ENCODE data around the gene UBE2L6.
"Not testable (repeated sequence)": the region's sequence is repeated elsewhere in the genome, so short reads cannot be mapped to it uniquely, and the experiment has no call there.

The UBE2L6 gene

DNA sequence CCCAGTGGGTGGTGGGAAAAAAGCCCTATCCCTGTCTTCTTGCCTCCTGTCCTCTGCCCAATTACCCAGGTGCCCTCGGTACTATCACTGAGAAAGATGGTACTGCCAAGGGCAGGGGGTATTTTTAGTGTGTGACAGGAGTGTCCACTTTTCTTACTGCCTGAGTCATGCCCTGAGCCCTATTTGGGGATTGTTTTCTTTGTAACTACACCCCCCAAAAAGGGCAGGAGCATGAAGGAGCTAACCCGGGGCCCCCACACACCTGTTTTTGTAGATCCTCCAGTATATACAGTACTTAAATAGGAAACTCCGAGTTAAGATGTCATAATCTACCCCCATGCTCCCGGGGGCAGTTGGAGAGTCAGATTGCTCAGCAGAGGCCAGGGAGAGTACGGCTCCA lies 26.3 kb downstream of the UBE2L6 start:
- no peak for DNase-seq (ENCODE audit: low read depth)
- no peak for TF ChIP-seq CTCF (conservative IDR thresholded peaks at IDR 0.05; ENCODE audit: control insufficient read depth, insufficient read depth, low read depth, low read length)
- H3K4me3 ChIP-seq (ENCODE audit: control insufficient read depth, low read depth, low read length) = no peak overlapping the region

- no peak for TF ChIP-seq CTCF (conservative IDR thresholded peaks at IDR 0.05; ENCODE audit: control insufficient read depth, insufficient read depth, low read depth, low read length)
- no peak for DNase-seq (ENCODE audit: low read depth)
- H3K4me3 ChIP-seq (ENCODE audit: control insufficient read depth, low read depth, low read length) = no peak overlapping the region
Measured at GRCh38 chr11:57539342-57539741, 28.1 kb downstream of the UBE2L6 start.

DNA sequence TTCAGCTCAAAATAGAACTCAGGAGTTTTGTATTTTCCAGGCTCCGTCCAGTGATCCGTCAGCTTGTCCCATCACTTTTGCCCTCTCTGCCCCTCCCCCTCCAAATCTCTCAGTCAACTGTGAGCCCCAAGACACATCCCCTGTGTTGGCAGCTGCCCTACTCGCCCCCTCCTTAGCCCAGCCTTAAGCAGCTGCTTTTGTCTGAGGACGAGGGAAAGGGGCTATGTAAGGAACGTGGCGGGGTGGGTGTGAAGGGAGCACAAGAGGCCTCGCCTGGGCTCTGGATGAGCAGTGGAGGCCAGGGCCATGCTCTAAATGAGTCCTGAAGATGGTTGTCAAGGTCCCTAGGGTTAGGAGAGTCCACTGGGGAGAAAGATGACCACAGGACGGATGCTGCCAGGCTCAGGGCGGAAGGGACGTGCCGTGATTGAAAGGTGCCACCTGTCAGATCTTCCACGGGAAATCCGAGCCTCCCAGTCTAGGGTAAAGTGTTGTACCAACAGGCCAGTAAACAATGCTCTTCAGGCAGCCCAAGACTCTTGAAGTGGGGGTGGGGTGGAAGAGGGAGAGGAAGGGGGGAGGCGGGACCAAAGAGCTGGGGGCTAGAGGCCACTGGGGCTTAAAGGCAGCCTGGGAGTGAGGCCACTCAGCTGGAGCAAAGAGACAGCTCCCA lies 30.4 kb downstream of the UBE2L6 start, which contains the start of gene SMTNL1:
TSS of gene SMTNL1 (plus strand) at position 649 of the 673 bp plus-strand sequence. CDS start 5,048 bp downstream, outside the sequence.
- no peak for TF ChIP-seq CTCF (conservative IDR thresholded peaks at IDR 0.05; ENCODE audit: control insufficient read depth, insufficient read depth, low read depth, low read length)
- DNase-seq (ENCODE audit: low read depth) = no peak

GRCh38 chr11:57534449-57534848 lies 33.0 kb downstream of the UBE2L6 start:
- DNase-seq (ENCODE audit: low read depth); H3K4me3 ChIP-seq (ENCODE audit: control insufficient read depth, low read depth, low read length): not testable (repeated sequence)

More for the DNA sequence above, 30.4 kb downstream of the UBE2L6 start, which contains the start of gene SMTNL1:
- no peak within 1 kb of the TSS for H3K4me3 ChIP-seq (ENCODE audit: control insufficient read depth, low read depth, low read length)

GRCh38 chr11:57530596-57531507 lies 36.6 kb downstream of the UBE2L6 start, which contains the start of gene TIMM10:
Gene TIMM10 (minus strand): TSS chr11:57530754. CDS start chr11:57530189, 565 bp downstream.
- DNase-seq (ENCODE audit: low read depth) = peak; percentile 93
- TF ChIP-seq CTCF (conservative IDR thresholded peaks at IDR 0.05; ENCODE audit: control insufficient read depth, insufficient read depth, low read depth, low read length) = no peak
- peak within 1 kb of the TSS; percentile 98 for H3K4me3 ChIP-seq (ENCODE audit: control insufficient read depth, low read depth, low read length)

DNA sequence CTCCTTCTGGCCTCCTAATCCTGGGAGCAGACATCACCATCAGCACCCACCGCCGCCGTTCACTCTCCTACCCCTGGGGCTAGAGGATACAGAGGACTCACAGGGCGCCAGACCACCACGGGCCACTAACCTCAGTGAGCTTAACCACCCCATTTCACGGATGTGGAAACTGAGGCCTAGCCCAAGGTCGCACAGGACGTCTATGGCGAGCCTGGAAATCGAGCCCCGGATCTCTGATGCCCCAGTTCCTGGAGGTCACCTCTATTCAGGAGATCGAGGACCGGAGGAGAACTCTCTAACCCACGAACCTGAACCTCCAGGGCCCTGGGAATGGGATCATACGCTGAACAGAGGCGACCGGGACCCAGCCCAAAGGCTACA lies 37.3 kb downstream of the UBE2L6 start:
- no peak for TF ChIP-seq CTCF (conservative IDR thresholded peaks at IDR 0.05; ENCODE audit: control insufficient read depth, insufficient read depth, low read depth, low read length)
- peak overlapping the region; percentile 98 for H3K4me3 ChIP-seq (ENCODE audit: control insufficient read depth, low read depth, low read length)
- no peak for DNase-seq (ENCODE audit: low read depth)

GRCh38 chr11:57529012-57529411 lies 38.5 kb downstream of the UBE2L6 start:
- no peak for DNase-seq (ENCODE audit: low read depth)
- no peak for TF ChIP-seq CTCF (conservative IDR thresholded peaks at IDR 0.05; ENCODE audit: control insufficient read depth, insufficient read depth, low read depth, low read length)
- H3K4me3 ChIP-seq (ENCODE audit: control insufficient read depth, low read depth, low read length) = no peak overlapping the region

All from fibroblast of mammary gland (primary cell).